Left ventricle myocardium inferior (tissue), 1 donor: Measurements from ENCODE around the gene SERPINE3. TPM values are rescaled to one million over a fixed set of nuclear protein-coding genes. Genes with fewer than 3 reads are reported as not detected.
A peak's percentile ranks its signal among the peaks of the same experiment; 100 is the strongest.

ENCODE experiments used
- DNase-seq: peaks from one replicate; pipeline ENCODE4 v3.0.0-alpha.2; 2020
- H3K27ac ChIP-seq: fragments of 200-600 bp; replicated peaks from 2 replicates; pipeline ENCODE4 v1.8.0; 2021
- H3K27me3 ChIP-seq: fragments of 200-600 bp; 2 replicates; pipeline ENCODE4 v1.8.0; 2021; ENCODE audit warnings: low read depth
- H3K36me3 ChIP-seq: fragments of 200-600 bp; 2 replicates; pipeline ENCODE4 v1.8.0; 2021
- H3K4me1 ChIP-seq: fragments of 200-600 bp; 2 replicates; pipeline ENCODE4 v1.8.0; 2021
- H3K4me3 ChIP-seq: fragments of 200-600 bp; 2 replicates; pipeline ENCODE4 v1.8.0; 2021; ENCODE audit warnings: mild to moderate bottlenecking, moderate library complexity
- H3K9me3 ChIP-seq: fragments of 200-600 bp; replicated peaks from 2 replicates; pipeline ENCODE4 v1.8.0; 2021
- CTCF ChIP-seq: fragments of 200-600 bp; IDR thresholded peaks from 2 replicates; pipeline ENCODE4 v1.8.0; 2021; ENCODE audit warnings: antibody characterized with exemption, mild to moderate bottlenecking, borderline replicate concordance
- intact Hi-C: fragments of 100-400 bp; cut with micrococcal nuclease; formaldehyde crosslinking; loops from one replicate; pipeline ENCODE4 v1.11.0; 2022
- long read RNA-seq: library from polyadenylated mRNA; unstranded; transcript quantifications from one replicate; pipeline ENCODE4 v2.0.0, GENCODE V29; 2021
- total RNA-seq: library from RNA; stranded (reverse); fragmentation: NEBNext Ultra II Directional; extraction: Animal tissue kit (Norgen Biotek cat#: 25700); gene quantifications from one replicate; pipeline ENCODE4 v1.2.1, GENCODE V29; 2021
- donor health status: DM: no; HTN: yes; CAD: no; lungs with severe emphysema.

The SERPINE3 gene
- not detected for total RNA-seq
- long read RNA-seq, partial matches to known transcripts, result 0 of 1 reads
- long read RNA-seq, other reads (novel, unspliced or antisense), result 1 of 1 reads

GRCh38 chr13:51339354-51339753 lies at the start of gene SERPINE3:
SERPINE3 (plus strand) TSS chr13:51339691; CDS start chr13:51341092, 1,401 bp downstream.
- intact Hi-C loops, result no loop called here
- TF ChIP-seq CTCF, result no peak
- H3K27ac ChIP-seq, result no peak within 1 kb of the TSS
- H3K4me1 ChIP-seq, result no peaks in the 10 kb centered on the region
- H3K4me3 ChIP-seq, result no peak within 1 kb of the TSS
- no peaks in the 10 kb centered on the region for H3K36me3 ChIP-seq
- DNase-seq, result no peak
- H3K27me3 ChIP-seq, result no peaks in the 10 kb centered on the region
- no peaks in the 10 kb centered on the region for H3K9me3 ChIP-seq

- Histone ChIP-seq H3K4me3 (no peak overlapping the region), H3K9me3 (no peaks in the 10 kb centered on the region), H3K4me1 (peaks cover 21% of the 10 kb centered on the region), H3K36me3 (no peaks in the 10 kb centered on the region), H3K27me3 (no peaks in the 10 kb centered on the region), H3K27ac (peak overlapping the region; percentile 70)
- TF ChIP-seq CTCF, result no peak
- no peak for DNase-seq
- intact Hi-C loops, result no loop called here
Observed at GRCh38 chr13:51291341-51291740, 48.1 kb upstream of the SERPINE3 start.

- TF ChIP-seq CTCF, result no peak
Observed at GRCh38 chr13:51292000-51292565, 47.4 kb upstream of the SERPINE3 start.

GRCh38 chr13:51297556-51297955 lies 41.9 kb upstream of the SERPINE3 start:
- intact Hi-C loops, result no loop called here
- peaks cover 4% of the 10 kb centered on the region for H3K4me1 ChIP-seq
- H3K9me3 ChIP-seq, result no peaks in the 10 kb centered on the region
- H3K27ac ChIP-seq, result no peak overlapping the region
- H3K27me3 ChIP-seq, result no peaks in the 10 kb centered on the region
- H3K4me3 ChIP-seq, result no peak overlapping the region
- no peak for TF ChIP-seq CTCF
- H3K36me3 ChIP-seq, result no peaks in the 10 kb centered on the region
- no peak for DNase-seq

More at GRCh38 chr13:51292000-51292565, 47.4 kb upstream of the SERPINE3 start:
- no peaks in the 10 kb centered on the region for H3K27me3 ChIP-seq
- intact Hi-C loops, result no loop called here
- no peaks in the 10 kb centered on the region for H3K9me3 ChIP-seq
- no peaks in the 10 kb centered on the region for H3K36me3 ChIP-seq
- no peak overlapping the region for H3K4me3 ChIP-seq
- no peak for DNase-seq
- H3K4me1 ChIP-seq, result peaks cover 21% of the 10 kb centered on the region
- H3K27ac ChIP-seq, result peak overlapping the region; percentile 70

GRCh38 chr13:51298812-51299211 lies 40.7 kb upstream of the SERPINE3 start:
- no peaks in the 10 kb centered on the region for H3K4me1 ChIP-seq
- H3K4me3 ChIP-seq, result no peak overlapping the region
- TF ChIP-seq CTCF, result no peak
- no peaks in the 10 kb centered on the region for H3K36me3 ChIP-seq
- H3K9me3 ChIP-seq, result no peaks in the 10 kb centered on the region
- intact Hi-C loops, result no loop called here
- no peak overlapping the region for H3K27ac ChIP-seq
- no peak for DNase-seq
- no peaks in the 10 kb centered on the region for H3K27me3 ChIP-seq
